ENCODE data around the gene PDE4D.

The PDE4D gene

DNA sequence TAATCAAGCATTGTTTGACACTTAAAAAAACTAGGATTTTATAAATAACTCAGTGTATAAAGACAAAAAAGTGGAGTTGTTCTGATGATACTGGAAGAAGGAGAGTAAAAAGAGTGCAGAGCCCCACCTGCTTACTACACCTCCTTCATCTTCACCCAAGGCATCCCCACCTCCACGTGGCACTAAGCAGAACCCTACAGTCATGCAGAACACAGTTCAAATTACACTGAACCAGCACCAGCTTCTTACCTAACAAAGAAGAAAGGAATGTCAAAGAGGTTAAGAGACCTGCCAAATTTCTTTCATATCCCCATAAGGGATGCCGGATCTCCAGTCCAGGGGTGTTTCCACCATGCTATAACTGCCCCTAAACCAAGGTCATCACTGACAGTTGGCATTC is 55.5 kb downstream of the PDE4D start:
- no peak for DNase-seq

DNA sequence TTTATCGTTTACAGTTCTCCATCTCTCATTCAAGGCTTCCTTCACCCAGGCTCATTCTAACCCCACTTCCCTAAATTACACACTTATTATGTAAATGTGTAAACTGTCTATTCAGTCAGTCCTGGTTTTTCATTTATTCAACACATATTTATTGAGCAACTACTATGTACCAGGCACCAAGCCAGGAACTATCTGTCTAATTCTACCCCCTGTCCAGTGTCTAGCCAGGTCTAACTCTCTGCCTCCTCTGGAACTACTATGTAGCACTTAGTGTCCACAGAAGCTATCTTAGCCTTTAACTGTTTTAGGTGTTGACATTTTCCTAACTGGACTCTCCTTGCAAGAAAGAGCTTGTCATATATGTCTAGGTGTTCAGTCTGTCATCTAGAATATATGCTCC is 56.5 kb downstream of the PDE4D start:
- no peak for DNase-seq

DNA sequence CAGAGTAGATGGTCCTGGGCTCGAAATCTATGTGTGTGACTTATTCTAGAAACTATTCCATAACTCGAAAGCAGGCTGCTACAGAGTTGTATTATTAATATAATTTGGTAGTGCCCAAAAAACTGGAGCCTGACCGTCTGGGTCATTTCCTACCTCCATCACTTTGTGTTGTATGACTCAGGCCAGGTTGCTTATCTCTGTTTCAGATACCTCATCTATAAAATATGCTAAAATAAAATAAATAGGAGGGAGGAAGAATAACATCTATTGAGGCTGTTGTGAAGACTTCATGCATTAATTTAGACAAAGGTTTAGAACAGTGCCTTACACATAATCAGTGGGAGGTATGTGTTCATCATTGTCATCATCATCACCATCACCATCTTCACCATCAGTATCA is 57.7 kb downstream of the PDE4D start:
- DNase-seq: no peak

DNA sequence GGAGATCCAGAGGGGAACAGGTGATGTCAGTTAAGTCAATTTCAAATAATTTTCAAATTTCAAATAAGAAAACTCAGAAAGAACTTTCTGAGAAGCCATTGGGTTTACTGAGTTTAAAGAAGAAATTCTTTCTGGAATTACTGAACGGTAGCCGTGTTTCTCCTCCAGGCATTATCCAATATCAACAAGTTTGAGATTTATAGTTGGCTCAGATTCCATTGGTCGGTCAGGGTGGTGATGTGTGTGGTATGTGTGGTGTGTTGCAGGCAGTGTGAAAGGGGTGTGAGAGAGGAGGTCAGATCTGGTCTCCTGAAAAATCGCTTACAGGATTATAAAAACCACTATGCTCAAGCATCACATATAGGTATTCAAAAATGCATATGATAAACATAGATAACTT is 60.1 kb downstream of the PDE4D start:
- no peak for DNase-seq

DNA sequence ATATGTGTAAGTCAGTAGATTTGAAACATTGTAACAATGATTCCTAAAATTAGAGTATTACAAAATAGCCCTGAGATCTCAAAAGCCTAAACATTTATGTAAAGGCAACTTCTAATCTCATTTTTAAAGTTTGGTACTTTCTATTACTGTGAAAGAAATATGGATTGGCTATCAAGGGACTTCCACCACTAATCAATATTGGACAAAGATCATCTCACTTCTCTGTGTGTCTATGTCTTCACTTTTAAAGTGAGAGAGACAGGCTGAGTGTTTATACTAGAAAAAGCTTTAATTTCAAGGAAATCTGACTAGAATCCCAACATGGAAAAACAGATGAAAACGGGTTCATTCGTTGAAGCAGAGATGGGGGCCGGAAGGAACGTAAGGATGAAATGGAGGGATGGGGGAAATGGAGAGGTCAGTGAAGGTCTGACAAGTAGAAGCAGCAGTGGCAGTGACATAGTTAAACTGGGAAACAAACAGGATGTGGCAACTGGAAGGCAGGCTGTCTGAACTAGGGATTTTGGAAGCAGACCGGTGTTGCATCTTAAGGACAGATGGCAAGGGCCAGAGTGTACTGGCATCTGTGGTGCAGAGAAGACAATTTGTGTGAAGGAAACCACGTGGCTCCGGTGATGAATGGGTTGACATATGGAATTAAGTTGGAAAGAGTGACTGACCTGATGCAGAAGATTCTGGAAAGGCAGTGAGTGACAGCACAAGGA is 60.8 kb downstream of the PDE4D start:
- no peak for DNase-seq

DNA sequence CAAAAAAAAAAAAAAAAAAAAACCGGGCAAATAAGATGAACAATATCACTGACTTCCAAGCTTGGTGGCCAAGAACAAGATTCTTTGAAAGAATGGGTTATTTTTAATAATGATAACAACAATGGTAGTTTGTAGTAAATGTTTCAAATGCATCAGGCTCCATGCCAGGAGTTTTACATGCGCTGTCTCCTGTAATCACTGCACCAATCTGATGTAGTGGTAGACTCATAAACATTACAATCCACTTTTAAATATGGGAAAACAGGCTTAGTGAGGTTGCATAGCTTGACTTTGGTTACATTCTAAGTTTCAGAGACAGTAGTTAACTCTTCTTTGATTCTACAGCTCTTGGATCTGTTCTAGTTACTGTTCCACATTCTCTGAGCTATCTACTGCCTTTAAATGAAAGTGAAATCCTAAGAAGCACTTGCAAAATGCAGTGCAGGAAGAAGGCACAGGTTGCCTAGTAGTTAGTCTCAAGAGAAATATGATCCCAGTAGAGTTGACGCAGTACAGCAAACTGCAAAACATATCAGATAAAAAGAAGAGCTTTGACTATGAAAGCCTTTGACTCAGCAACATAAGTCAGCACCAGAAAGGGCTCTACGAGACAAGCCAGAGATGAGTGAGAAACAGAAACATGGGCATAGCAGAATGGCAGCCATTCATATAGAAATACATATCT is 62.1 kb downstream of the PDE4D start:
- no peak for DNase-seq

DNA sequence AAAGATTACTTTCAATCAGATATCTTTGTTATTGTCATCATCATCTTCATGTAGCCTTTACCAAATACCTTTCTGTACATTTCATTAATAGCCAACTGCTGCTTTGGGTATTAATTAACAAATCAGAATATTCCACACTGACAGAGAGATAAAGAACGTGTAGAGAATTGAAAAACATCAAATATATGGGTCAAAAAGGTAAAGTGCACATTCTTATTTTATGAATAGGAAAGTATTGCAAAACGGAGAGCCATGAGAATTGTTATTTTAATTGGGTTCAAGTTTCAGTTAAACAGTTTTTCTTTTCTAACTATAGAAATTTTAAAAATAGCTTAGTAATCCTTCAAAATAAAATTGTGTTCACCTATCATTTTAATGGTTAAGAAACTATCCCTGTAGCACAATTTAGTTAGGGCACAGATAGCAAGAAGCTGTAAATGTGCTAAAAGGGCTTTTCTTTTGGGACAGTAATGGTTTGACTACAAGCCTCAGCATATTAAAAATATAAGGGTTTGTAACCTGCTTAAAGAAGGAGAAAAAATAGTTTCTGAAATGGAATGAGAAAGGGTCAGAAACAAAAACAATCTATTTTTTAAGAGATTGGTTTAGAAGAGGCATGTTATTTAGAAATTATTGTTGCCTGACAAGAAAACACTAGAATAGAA is 62.9 kb downstream of the PDE4D start:
- no peak for DNase-seq

DNA sequence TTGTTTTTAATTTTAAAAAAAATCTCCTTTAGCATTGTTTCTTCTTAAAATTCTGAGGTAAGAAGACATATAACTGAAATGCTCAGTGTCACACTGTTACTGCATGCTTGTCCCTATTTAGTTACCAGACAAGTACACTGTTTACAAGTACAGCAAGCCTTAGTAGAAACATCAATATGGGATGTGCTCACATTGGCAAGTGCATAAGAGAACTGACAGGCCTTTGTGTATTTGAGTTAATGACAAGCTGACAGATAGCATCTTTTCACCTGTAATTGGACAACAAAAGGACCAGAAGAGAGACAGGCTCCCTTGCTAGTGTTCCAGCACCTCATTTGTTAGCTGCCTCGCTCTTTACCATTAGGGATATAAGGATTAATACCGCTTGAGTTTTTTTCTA is 63.6 kb downstream of the PDE4D start:
- no peak for DNase-seq

DNA sequence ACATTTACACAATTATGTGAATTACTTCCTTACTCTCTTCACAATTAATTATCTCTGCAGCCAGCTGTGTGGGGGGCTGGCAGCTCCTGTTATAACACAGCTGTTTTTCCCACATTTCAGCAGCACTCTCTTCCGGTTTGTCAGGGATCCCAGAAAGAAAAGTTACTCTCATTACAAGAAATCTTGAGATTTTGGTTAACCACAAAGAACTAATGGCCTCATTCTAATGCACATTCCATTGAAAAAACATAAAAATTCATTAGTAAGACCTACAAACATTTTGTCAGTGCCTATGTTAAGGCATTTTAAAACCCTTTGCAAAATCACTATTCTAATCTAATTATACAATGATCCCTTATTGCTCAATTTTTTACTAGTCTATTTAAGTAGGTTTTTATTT is 64.1 kb downstream of the PDE4D start:
- no peak for DNase-seq

DNA sequence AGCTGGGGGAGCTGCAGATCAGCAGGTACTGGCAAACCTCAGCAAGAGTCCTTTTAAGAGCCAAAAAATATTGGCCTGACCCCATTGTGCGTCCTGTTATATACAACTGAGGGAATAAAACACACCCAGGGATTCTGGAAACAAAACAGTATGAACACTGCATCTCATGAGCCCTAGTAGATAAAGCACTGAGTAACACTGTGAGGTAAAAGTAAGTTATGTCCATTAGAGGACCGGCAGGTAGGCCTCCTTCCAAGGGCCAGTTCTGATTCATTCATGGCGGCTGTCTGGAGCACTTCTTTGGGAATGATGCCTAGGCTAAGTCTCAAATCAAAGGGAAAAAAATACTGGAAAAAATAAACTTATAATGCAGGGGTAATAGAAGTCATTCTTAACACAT is 64.9 kb downstream of the PDE4D start:
- DNase-seq: no peak

DNA sequence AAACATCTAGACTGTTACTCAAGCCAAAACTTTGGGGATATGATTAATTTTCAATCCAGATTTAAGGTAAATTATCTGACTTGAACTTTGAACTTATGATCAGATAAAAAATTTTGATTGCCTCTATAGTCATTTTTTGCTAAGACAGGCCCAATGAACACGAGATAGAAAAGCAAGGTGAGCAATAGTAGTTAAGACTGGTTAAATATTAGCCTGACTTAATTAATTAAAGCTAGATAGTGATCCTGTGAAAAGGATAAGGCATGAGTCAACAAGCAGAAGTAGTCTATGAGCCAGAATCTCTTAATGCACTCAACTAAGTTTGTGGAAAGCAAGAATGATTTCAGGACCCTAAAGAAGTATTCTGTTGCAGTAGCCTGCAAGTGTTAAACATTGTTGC is 66.5 kb downstream of the PDE4D start:
- no peak for DNase-seq

DNA sequence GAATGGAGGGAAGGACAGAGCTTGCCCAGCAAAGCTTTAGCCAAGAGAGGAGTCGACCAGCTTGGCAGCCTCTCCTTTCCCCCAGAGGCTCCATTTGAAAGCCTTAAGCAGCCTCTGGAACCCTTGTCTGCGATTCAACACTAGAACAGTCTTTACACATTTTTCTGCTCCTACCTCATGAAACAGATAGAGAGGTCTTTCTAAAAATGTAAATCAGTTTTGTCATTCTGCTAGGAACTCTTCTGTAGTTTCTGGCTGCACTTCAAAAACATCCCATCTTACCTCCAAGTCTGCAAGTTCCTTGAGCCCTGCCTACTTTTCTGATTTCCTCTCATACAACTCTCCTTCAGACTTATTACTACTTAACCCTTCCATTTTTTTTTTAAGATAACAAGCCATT is 70.1 kb downstream of the PDE4D start:
- DNase-seq: no peak

DNA sequence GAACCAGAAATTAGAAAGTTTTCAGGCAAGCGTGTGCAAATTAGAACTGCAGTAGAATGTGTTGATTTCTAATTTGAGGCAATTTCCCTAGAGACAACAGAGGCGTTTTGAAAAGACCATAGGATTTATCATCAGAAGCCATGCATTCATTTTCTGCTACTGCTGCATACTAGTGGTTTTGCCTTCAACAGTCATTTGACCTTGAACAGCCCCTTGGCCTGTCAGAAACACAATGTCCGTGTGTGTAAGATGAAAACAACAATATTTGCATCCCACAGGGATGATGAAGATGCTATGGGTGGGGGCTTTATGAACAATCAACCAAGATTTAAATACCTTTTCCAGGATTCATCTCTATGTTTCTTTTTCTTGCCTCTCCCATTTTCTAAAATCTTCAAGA is 73.7 kb downstream of the PDE4D start:
- DNase-seq: no peak

DNA sequence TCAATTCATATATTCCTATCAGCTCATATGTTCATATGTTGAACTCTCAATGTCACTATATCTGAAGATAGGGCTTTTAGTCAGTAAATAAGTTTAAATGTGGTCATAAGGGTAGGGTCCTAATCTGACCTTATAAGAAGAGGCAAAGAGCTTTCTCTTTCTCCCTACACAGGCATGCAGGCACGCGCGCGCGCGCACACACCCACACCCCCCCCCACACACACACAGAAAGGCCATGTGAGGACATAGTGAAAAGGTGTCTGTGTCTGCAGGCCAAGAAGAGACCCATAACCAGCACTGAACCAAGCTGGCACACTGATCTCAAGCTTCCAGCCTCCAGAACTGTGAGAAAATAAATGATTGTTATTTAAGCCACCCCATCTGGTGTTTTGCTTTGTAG is 76.0 kb downstream of the PDE4D start:
- no peak for DNase-seq

DNA sequence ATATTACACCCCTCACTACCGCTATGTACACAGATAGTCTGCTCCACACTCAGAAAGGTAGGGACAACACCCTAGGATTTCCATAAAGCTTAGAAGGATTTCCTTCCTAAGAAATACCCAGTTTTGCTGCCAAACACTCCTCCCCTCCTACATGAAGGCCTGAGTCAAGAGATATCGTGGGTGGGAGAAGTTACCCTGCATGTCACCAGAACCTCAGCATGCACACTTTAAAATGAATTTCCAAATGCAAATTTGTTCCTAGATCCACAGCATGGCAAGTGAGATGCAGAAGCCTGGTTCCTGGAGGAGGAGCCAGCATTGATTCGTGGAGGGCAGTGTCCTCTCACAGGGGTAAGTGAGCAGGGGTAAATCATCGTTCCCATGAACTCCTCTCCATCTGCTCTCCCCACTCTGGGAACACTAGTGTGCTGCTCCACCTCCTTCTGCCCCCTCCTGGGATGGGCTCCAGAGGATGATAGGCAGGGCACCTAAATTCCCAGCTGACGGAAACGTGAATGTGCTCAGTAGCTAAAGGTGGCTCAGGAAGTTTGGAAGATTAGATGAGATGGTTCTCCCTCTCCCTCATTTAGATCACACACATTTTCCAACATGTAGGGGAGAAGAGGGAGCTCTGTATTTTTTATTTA is 76.7 kb downstream of the PDE4D start:
- no peak for DNase-seq

DNA sequence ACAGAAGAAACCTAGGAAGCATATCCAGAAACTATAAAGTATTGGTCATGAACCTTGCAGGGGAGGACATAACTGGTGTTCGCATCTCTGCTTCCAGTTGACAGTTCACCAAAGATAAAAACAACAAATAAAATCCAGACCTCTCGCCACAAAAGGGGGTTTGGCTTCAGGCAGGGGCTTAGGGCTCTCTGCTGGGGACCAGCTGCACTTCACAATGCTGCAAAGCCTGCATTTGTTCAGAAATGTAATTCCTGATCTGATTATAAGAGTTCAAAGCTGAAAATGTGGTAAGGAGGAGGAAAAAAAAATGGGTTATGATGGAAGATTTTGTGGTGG is 79.0 kb downstream of the PDE4D start:
- DNase-seq: no peak

DNA sequence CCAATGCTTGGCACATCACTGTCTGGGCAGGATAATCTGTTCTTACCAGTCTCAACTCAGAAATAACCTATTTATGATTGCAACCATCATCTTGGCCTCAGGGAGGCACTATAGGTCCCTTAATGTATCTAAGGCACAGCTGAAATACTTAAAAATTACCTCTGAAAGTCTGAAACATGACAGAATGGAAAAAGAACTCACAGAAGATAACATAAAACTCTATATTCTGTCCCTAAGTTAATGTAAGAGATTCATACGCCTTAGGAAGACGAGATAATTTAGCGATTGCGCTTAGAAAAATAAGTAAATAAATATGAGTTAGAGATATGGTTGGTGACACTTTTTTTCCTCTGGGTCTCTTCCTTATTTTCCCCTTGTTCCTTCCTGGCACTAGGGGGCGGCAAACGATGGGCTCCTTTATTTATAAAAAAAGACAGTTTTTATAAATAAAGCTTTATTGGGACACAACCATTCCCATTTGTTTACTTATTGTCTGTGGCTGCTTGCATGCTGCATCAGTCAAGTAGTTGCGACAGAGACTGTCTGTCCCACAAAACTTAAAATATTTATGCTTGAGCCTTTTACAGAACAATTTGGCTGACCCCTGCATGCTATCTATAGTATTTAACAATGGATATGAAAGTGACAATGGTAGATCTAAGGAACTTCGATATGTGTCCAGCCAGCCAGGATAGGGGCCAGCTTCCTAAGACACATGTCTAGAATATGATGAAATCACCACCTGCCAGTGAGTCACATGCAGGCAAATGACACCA is 79.6 kb downstream of the PDE4D start:
- peak; percentile 61 for DNase-seq

DNA sequence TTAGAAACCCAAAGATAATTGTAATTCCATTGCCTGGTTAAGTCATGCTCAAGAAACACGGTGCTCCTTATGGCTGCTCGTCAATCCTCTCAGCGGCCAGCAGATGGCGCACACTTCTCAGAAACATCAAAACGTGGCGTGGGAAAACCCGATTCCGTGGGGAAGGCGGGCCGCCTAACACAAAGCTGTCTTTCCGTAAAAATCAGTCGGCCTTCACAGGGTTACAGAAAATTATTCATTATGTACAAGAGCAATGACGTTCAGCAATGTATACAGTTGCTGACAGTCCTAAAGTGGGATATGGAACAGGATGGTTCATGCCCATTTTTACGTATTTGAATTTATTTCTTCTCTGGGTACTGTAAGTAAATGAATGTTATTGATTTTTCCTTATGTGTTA is 83.5 kb downstream of the PDE4D start:
- DNase-seq: peak; percentile 71

DNA sequence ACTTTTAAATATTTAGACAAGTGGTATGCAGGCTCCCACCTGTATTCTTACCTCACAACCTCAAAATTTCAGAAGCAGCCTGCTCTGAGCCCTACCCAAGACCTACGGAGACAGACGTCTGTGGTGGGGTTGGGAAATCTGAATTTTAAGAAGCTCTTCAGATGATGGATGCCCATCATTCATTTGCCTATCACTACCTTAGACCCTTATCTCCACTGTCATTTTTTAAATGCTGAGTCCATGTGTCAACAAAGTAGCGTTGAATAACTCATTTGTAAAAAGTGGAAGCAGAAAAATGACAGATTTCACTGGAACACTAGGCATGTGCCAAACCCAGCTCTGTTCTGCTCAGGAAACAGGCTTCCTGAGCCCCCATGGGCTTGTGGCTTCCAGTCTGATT is 85.7 kb downstream of the PDE4D start:
- DNase-seq: no peak

DNA sequence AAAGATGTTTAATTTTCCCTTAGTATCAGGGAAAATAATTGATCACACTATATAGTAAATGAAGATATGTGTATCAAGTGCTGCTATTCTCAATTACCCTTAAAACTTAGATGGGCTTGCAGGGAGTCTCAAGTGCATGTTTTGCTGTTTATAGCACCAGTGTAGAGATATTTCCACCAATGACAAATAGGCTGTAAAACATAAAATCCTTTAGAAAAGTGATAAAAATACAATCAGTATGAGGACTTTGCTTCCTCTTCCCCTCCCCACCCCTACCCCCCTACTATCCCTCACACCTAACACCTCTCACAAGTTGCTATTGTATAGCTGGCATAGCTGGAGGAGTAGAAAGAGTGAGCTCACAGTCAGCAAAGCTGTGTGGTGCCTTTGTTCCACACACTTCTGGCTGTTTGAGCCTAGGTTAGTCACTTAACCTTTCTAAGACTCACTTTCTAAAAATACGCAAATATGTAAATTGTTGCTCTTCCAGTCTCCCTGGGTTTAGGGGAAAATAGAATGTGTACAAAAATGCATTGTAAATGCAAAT is 93.1 kb downstream of the PDE4D start:
- DNase-seq: no peak

DNA sequence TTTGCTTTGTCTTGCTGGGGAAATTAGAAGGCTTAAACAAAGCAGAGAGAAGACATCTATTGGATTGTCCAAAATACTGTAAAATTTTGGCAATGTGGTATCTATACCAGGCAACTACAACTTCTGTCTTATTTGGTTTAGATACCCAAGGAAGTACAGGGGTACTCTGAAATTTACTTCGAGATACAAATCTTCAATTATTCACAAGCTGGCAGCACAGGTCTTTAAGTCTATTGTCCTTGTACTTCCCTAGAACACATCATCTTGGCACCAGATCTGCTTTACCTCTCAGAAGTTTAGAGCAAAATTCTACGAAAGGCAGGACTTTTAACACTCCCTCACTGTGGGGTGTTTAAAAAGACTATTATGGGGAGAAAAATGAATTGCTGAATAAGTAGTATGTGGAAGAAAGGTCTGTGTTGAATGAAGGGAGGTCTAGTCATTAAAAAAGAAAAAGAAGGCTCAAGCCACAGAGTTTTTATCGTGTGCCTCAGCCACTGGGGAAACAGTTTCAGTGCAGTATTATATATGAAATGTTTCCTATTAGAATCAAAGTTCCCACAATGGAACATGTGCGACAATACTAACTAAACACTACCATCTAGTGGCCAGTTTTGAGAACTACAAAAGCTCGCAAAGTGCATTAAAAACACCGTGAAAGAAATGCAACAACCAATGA is 93.7 kb downstream of the PDE4D start:
- peak; percentile 60 for DNase-seq

All from RPMI8226 (cell line).